ENCODE measurements around the gene CEP350. TPM values are rescaled to one million over a fixed set of nuclear protein-coding genes. Genes with fewer than 3 reads are reported as not detected.

CEP350 gene
- polyA plus RNA-seq, 1 experiment: 5.4 TPM

DNA sequence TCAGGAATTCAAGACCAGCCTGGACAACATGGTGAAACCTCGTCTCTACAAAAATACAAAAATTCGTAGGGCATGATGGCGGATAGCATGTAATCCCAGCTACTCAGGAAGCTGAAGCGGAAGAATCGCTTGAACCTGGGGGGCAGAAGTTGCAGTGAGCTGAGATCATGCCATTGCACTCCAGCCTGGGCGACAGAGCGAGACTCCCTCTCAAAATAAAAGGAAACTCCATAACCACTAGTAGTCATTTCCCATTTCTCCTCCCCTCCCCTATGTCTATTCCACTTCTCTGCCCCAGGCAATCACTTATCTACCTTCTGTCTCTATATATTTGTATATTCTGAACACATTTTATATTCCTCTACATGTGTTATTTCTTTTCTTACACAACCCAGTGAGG lies 4.0 kb upstream of the CEP350 start:
- ChIA-PET CTCF (interaction anchor here (1.4 kb wide), 1 partner anchor 97 kb away, joined by 3 read pairs; no protein-coding TSS in a partner anchor), POLR2A (no interaction called here)
- Histone ChIP-seq H3K27me3 (ENCODE audit: control insufficient read depth, insufficient read depth, low read length) (no peaks in the 10 kb centered on the region), H3K36me3 (ENCODE audit: control insufficient read depth, insufficient read depth, low read length) (no peaks in the 10 kb centered on the region), H3K4me3 (ENCODE audit: low read depth, low read length) (no peak overlapping the region)
- no peak for DNase-seq (ENCODE audit: low read depth)
- TF ChIP-seq, protein P1, sequence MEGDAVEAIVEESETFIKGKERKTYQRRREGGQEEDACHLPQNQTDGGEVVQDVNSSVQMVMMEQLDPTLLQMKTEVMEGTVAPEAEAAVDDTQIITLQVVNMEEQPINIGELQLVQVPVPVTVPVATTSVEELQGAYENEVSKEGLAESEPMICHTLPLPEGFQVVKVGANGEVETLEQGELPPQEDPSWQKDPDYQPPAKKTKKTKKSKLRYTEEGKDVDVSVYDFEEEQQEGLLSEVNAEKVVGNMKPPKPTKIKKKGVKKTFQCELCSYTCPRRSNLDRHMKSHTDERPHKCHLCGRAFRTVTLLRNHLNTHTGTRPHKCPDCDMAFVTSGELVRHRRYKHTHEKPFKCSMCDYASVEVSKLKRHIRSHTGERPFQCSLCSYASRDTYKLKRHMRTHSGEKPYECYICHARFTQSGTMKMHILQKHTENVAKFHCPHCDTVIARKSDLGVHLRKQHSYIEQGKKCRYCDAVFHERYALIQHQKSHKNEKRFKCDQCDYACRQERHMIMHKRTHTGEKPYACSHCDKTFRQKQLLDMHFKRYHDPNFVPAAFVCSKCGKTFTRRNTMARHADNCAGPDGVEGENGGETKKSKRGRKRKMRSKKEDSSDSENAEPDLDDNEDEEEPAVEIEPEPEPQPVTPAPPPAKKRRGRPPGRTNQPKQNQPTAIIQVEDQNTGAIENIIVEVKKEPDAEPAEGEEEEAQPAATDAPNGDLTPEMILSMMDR (IDR thresholded peaks at IDR 0.05; ENCODE audit: insufficient read depth, low read depth, low read length): no peak

DNA sequence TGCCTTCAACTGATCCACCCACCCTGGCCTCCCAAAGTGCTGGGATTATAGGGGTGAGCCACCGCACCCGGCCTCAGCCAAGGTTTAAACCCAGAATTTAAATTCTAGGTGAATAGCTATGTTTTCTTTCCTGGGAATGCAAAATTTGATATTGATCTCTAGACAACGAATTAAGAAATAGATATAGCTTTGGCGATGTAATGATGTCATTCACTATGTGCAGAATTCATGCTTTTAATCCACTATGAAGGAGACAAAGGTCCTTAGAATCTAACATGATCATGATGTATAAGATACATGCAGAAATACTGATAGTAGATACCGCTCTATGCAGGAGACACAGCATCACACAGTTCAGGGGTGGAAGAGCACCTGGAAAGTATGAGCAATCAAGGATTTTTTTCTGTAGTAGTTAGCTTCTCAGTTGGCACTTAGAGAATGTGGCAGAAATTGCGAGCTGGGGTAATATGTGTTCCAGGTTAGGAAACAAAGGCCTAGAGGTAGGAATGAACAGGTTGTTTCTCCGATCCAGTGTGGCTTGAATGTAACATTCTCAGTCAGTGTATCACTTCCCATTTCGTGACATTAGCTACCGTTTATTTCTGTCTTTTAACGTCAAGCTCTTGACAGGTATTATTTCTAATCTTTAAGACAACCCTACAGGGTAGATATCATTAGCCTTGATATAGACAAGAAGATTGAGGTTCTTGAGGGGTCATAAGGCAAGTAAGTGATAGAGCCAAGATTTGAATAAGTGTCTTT lies 3.0 kb upstream of the CEP350 start:
- no peak for DNase-seq (ENCODE audit: low read depth)
- H3K4me3 ChIP-seq (ENCODE audit: low read depth, low read length): no peak overlapping the region
- CTCF ChIA-PET: interaction anchor here (0.9 to 1.4 kb wide), 2 partner anchors 19 to 96 kb away, joined by 3 read pairs; no protein-coding TSS in a partner anchor
- H3K27me3 ChIP-seq (ENCODE audit: control insufficient read depth, insufficient read depth, low read length): no peaks in the 10 kb centered on the region
- TF ChIP-seq, protein P1 (IDR thresholded peaks at IDR 0.05; ENCODE audit: insufficient read depth, low read depth, low read length): no peak
- no peaks in the 10 kb centered on the region for H3K36me3 ChIP-seq (ENCODE audit: control insufficient read depth, insufficient read depth, low read length)
- POLR2A ChIA-PET: no interaction called here

DNA sequence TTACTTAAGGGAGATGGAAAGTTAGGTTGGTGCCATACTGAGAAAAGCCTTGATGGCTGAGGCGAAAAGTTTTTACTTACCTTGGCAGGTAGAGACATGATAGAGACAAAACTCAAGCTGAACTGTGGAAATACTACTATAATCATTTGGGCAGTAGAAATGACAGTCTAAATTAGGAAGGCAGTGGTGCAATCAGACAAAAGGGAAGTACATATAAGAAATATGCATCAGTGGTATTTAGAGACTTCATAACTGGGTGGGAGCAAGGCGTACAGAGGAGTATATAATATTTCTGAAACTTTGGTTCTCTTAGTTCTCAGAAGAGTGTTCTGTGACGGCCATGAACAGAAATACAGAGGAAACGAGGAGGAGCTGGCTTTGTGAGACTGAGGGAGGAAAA lies 2.4 kb upstream of the CEP350 start:
- POLR2A ChIA-PET: no interaction called here
- CTCF ChIA-PET: interaction anchor here (0.9 to 1.9 kb wide), 3 partner anchors 19 to 96 kb away, joined by 3 to 4 read pairs (median 3); no protein-coding TSS in a partner anchor
- no peak overlapping the region for H3K4me3 ChIP-seq (ENCODE audit: low read depth, low read length)
- TF ChIP-seq, protein P1 (IDR thresholded peaks at IDR 0.05; ENCODE audit: insufficient read depth, low read depth, low read length): no peak
- DNase-seq (ENCODE audit: low read depth): no peak
- no peaks in the 10 kb centered on the region for H3K36me3 ChIP-seq (ENCODE audit: control insufficient read depth, insufficient read depth, low read length)
- no peaks in the 10 kb centered on the region for H3K27me3 ChIP-seq (ENCODE audit: control insufficient read depth, insufficient read depth, low read length)

DNA sequence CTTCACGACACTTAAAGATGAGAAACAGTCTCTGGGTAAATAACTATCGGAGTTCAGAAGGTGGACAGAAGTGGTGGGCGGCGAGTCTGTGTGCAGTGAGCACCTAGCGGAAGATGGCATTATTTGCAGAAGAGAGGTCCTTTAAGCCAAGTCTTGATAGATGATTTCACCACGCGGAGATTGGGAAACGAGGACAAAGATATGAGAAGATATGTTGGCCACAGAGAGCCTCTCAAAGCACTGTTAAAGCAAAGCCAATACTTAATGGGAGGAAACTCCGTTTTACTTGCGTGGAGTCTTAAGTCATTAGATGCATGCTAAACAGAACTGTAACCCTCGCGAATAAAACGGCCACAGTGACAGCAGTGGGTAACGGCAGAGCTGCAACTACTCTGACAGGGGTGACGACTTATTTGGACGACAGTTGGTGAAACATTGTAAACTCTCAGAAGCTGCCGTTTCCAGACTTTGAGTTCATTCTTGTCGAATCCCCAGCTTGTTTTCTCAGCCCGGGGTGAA lies 577 bp upstream of the CEP350 start:
- no peak for DNase-seq (ENCODE audit: low read depth)
- ChIA-PET CTCF (interaction anchor here (1.1 to 1.9 kb wide), 4 partner anchors 14 to 255 kb away, joined by 3 to 4 read pairs (median 4); no protein-coding TSS in a partner anchor), POLR2A (no interaction called here)
- H3K27me3 ChIP-seq (ENCODE audit: control insufficient read depth, insufficient read depth, low read length): no peaks in the 10 kb centered on the region
- H3K36me3 ChIP-seq (ENCODE audit: control insufficient read depth, insufficient read depth, low read length): no peaks in the 10 kb centered on the region
- H3K4me3 ChIP-seq (ENCODE audit: low read depth, low read length): peak overlapping the region; percentile 94
- TF ChIP-seq, protein P1 (IDR thresholded peaks at IDR 0.05; ENCODE audit: insufficient read depth, low read depth, low read length): peak; percentile 40

DNA sequence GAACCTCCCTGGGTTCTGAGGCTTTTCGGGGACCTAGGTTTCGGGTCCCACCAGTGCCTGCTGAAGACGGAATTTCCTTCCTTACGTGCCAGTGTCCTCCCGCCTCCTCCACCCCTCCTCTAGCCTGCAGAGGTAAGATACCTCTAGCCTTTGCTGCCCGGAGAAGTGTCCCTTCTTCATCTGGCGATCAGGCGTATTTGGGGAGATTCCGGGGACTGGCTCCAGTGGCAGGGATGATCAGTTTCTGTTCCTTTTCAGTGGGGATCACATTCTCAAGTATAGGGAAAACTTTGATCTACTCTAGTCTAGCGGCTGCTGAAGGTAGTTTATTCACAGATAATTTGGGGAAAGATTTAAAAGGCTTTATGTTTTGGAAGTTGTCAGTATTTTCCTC lies 674 bp downstream of the CEP350 start:
- no peaks in the 10 kb centered on the region for H3K27me3 ChIP-seq (ENCODE audit: control insufficient read depth, insufficient read depth, low read length)
- POLR2A ChIA-PET: no interaction called here
- CTCF ChIA-PET: interaction anchor here (1.5 kb wide), 1 partner anchor 11 kb away, joined by 5 read pairs; no protein-coding TSS in a partner anchor
- no peak for DNase-seq (ENCODE audit: low read depth)
- peak overlapping the region; percentile 94 for H3K4me3 ChIP-seq (ENCODE audit: low read depth, low read length)
- no peaks in the 10 kb centered on the region for H3K36me3 ChIP-seq (ENCODE audit: control insufficient read depth, insufficient read depth, low read length)
- TF ChIP-seq, protein P1 (IDR thresholded peaks at IDR 0.05; ENCODE audit: insufficient read depth, low read depth, low read length): no peak

Data from BJ (cell line).